Posterior vena cava (tissue), 2 donors: ENCODE data around the gene WDR90. TPM values are rescaled to one million over a fixed set of nuclear protein-coding genes. Genes with fewer than 3 reads are reported as not detected.

ENCODE experiments used
- DNase-seq: peaks from one replicate; pipeline ENCODE4 v3.0.0-alpha.2; 2020; ENCODE audit warnings: low spot score
- intact Hi-C, 2 donors: fragments of 100-400 bp; cut with DNase I; formaldehyde crosslinking; loops; one replicate each; pipeline versions ENCODE4 v1.14.1 to v1.14.2; 2022 to 2023
- total RNA-seq, 2 donors: library from RNA; stranded (reverse); fragmentation: NEBNext Ultra II Directional; extraction: Animal tissue kit (Norgen Biotek cat#: 25700); gene quantifications; one replicate each; pipeline ENCODE4 v1.2.1, GENCODE V29; 2021
- donor health status: DM: yes; HTN: yes; CAD: no.
- donor health status: DM: yes; HTN: yes; CAD: no.

WDR90 gene
- total RNA-seq, 2 donors from 2014 or later: 13.4 to 14.9 TPM

GRCh38 chr16:635573-636205 lies 13.5 kb upstream of the WDR90 start:
- DNase-seq: no peak

GRCh38 chr16:636206-637080 lies 12.7 kb upstream of the WDR90 start, which contains the start of gene METTL26:
METTL26 (minus strand) TSS chr16:636305; CDS start chr16:636290, 15 bp downstream.
- DNase-seq: peak; percentile 99
- intact Hi-C loops: no loop called here

More at GRCh38 chr16:635573-636205, 13.5 kb upstream of the WDR90 start:
- intact Hi-C loops: no loop called here

- intact Hi-C loops: no loop called here
- peak; percentile 97 for DNase-seq
These were observed 11.8 kb upstream of the WDR90 start for GRCh38 chr16:637081-638018.

- no peak for DNase-seq
- intact Hi-C loops: no loop called here
These were observed 11.1 kb upstream of the WDR90 start for GRCh38 chr16:638034-638543.

GRCh38 chr16:638836-639235 lies 10.3 kb upstream of the WDR90 start:
- intact Hi-C loops: no loop called here
- DNase-seq: no peak

GRCh38 chr16:640614-641013 lies 8.6 kb upstream of the WDR90 start:
- intact Hi-C loops: no loop called here

GRCh38 chr16:641326-642188 lies 7.6 kb upstream of the WDR90 start, which contains the start of gene MCRIP2:
MCRIP2 (plus strand) TSS chr16:641828; CDS start chr16:641992, 164 bp downstream.
- peak; percentile 94 for DNase-seq
- intact Hi-C loops: no loop called here

More at GRCh38 chr16:640614-641013, 8.6 kb upstream of the WDR90 start:
- DNase-seq: no peak

- intact Hi-C loops: no loop called here
- no peak for DNase-seq
These were observed 6.7 kb upstream of the WDR90 start for GRCh38 chr16:642189-643049.

- intact Hi-C loops: no loop called here
- DNase-seq: no peak
These were observed 6.2 kb upstream of the WDR90 start for GRCh38 chr16:643050-643368.

GRCh38 chr16:644556-644955 lies 4.6 kb upstream of the WDR90 start:
- intact Hi-C loops: no loop called here
- no peak for DNase-seq

GRCh38 chr16:645852-646678 lies 3.1 kb upstream of the WDR90 start:
- no peak for DNase-seq
- intact Hi-C loops: loop anchor here (5.0 kb wide), 2 partner anchors 59 to 259 kb away; no protein-coding TSS in a partner anchor

- no peak for DNase-seq
- intact Hi-C loops: loop anchor here (5.0 kb wide), 2 partner anchors 59 to 259 kb away; no protein-coding TSS in a partner anchor
These were observed 2.4 kb upstream of the WDR90 start for GRCh38 chr16:646679-647172.

GRCh38 chr16:647173-647902 lies 1.8 kb upstream of the WDR90 start:
- intact Hi-C loops: loop anchor here (5.0 kb wide), 2 partner anchors 60 to 260 kb away; no protein-coding TSS in a partner anchor
- no peak for DNase-seq

- intact Hi-C loops: loop anchor here (5.0 kb wide), 2 partner anchors 61 to 261 kb away; no protein-coding TSS in a partner anchor
- no peak for DNase-seq
These were observed 939 bp upstream of the WDR90 start for GRCh38 chr16:648071-648780.

GRCh38 chr16:649631-650030 lies 466 bp downstream of the WDR90 start:
- intact Hi-C loops: loop anchor here (5.0 kb wide), 2 partner anchors 62 to 262 kb away; no protein-coding TSS in a partner anchor
- DNase-seq: no peak
